PFSK-1 (cell line): ENCODE results near the gene KDM2A.

Experiments
- FOXP2 ChIP-seq: optimal IDR thresholded peaks from 2 replicates; pipeline ENCODE3; 2011; ENCODE audit warnings: borderline replicate concordance, control low read depth, inconsistent platforms; ENCODE audit not compliant: insufficient read depth; ENCODE audit errors: extremely low read length, extremely low read depth
- POLR2AphosphoS5 ChIP-seq: IDR thresholded peaks from 2 replicates; pipeline ENCODE4 v1.6.1; 2012; ENCODE audit warnings: low read depth, mild to moderate bottlenecking, control low read depth, low read length, moderate library complexity
- SIN3A ChIP-seq: IDR thresholded peaks from 2 replicates; pipeline ENCODE4 v1.6.1; 2012; ENCODE audit warnings: mild to moderate bottlenecking, low read length, moderate library complexity, borderline replicate concordance; ENCODE audit not compliant: insufficient read depth
- TAF1 ChIP-seq: IDR thresholded peaks from 2 replicates; pipeline ENCODE4 v1.6.1; 2012; ENCODE audit warnings: low read length, control low read depth, borderline replicate concordance; ENCODE audit not compliant: insufficient read depth
- TF ChIP-seq, protein P1 (sequence below), 2 experiments: IDR thresholded peaks; 2 replicates each; pipeline versions ENCODE4 v1.6.1 to v1.8.0; 2011 to 2012; ENCODE audit warnings: low read depth in 2 of 2, low read length in 2 of 2, control low read depth in 1 of 2, inconsistent platforms in 1 of 2, mild to moderate bottlenecking in 1 of 2, moderate library complexity in 1 of 2; ENCODE audit not compliant: insufficient read depth in 1 of 2

The KDM2A gene

GRCh38 chr11:67287355-67288197, 168.5 kb downstream of the KDM2A start:
- TF ChIP-seq, protein P1, sequence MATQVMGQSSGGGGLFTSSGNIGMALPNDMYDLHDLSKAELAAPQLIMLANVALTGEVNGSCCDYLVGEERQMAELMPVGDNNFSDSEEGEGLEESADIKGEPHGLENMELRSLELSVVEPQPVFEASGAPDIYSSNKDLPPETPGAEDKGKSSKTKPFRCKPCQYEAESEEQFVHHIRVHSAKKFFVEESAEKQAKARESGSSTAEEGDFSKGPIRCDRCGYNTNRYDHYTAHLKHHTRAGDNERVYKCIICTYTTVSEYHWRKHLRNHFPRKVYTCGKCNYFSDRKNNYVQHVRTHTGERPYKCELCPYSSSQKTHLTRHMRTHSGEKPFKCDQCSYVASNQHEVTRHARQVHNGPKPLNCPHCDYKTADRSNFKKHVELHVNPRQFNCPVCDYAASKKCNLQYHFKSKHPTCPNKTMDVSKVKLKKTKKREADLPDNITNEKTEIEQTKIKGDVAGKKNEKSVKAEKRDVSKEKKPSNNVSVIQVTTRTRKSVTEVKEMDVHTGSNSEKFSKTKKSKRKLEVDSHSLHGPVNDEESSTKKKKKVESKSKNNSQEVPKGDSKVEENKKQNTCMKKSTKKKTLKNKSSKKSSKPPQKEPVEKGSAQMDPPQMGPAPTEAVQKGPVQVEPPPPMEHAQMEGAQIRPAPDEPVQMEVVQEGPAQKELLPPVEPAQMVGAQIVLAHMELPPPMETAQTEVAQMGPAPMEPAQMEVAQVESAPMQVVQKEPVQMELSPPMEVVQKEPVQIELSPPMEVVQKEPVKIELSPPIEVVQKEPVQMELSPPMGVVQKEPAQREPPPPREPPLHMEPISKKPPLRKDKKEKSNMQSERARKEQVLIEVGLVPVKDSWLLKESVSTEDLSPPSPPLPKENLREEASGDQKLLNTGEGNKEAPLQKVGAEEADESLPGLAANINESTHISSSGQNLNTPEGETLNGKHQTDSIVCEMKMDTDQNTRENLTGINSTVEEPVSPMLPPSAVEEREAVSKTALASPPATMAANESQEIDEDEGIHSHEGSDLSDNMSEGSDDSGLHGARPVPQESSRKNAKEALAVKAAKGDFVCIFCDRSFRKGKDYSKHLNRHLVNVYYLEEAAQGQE (IDR thresholded peaks at IDR 0.05; ENCODE audit: insufficient read depth in 1 of 2, low read depth in 2 of 2, low read length in 2 of 2) = no peak
- TF ChIP-seq TAF1 = no peak
- 0 out of 2 replicates have a peak, but pooled peaks have one; percentile 26 for TF ChIP-seq SIN3A

- TF ChIP-seq FOXP2 (no peak), POLR2AphosphoS5 (no peak; the same call in 1 of the 2 replicates), SIN3A (no peak), TAF1 (no peak)
- TF ChIP-seq, protein P1 (IDR thresholded peaks at IDR 0.05; ENCODE audit: insufficient read depth in 1 of 2, low read depth in 2 of 2, low read length in 2 of 2) = no peak
Observed at GRCh38 chr11:67288198-67288451, 169.1 kb downstream of the KDM2A start.

DNA sequence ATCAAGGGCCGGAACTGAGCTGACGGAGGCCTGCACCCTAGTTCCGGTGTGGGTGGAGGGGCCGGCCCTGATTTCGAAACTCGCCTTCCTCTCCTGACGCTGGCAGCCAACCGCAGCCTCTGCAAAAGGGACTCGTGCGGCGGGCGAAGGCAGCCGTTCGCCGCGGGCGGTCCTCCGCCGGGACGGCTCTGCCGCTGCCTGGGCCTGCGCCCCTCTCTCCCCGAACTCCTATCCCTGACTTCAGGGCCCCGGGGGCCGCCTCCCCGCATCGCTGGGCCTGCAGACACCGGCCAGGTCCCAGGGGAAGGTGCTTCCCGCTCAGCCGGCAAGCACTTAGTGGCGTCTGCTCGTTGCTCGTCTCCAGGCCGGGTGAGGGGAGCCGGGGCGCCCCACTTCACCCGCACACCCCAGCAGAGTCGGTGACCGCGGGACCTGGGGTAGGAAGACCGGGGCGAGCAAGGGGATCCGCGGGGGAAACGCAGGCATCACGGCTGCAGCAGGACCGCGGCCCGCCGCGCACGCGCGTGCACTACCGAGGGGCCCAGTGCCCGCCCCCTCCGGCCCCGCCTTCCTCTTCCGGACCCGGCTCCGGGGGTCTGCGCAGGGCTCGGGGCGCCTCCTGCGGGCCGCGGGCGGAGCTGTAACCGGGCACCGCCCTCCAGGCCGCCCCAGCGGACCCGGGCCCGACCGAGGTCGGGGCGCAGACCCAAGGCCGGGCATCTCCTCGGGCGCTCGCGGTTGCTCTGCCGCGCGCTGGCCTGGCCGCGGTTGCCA, 169.6 kb downstream of the KDM2A start:
- TF ChIP-seq, protein P1 (IDR thresholded peaks at IDR 0.05; ENCODE audit: insufficient read depth in 1 of 2, low read depth in 2 of 2, low read length in 2 of 2) = 0 out of 4 replicates have a peak, but pooled peaks of 1 of the 2 experiments have one; percentile 21
- TF ChIP-seq SIN3A (0 out of 2 replicates have a peak, but pooled peaks have one; percentile 50), FOXP2 (no peak), POLR2AphosphoS5 (peak; percentile 70), TAF1 (no peak; the same call in none of the 2 replicates)

- TF ChIP-seq POLR2AphosphoS5 (no peak; the same call in 1 of the 2 replicates), SIN3A (no peak), FOXP2 (no peak), TAF1 (no peak)
- TF ChIP-seq, protein P1 (IDR thresholded peaks at IDR 0.05; ENCODE audit: insufficient read depth in 1 of 2, low read depth in 2 of 2, low read length in 2 of 2) = no peak
Observed at GRCh38 chr11:67289226-67289650, 170.2 kb downstream of the KDM2A start, which contains the start of gene ANKRD13D. ANKRD13D (plus strand) TSS chr11:67289303; CDS start chr11:67289461, 158 bp downstream.
